ENCODE data around the gene MCF2.

MCF2 gene

DNA sequence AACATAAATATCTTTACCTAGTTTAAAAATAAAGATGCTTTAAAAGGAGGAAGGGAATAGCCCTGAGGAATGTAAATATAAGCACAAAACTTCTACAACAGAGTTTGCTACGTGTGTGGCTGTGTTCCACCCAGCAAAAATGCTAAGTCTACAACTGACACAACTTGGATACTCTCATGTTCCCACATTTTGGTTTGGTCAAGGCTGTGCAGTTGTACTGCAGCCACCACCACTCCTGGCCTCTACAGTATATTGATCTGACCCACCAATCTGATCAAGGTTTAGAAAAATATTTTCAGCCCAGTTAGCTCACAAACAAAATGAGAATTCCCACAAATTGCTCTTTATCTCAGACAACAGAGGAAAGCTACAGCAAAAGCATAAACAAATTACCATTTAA, 165.3 kb downstream of the MCF2 start:
- H3K4me3 ChIP-seq (ENCODE audit: low read depth, low read length, poor library complexity, severe bottlenecking) = no peak overlapping the region
- H3K79me2 ChIP-seq (ENCODE audit: insufficient read depth, low read length) = no peaks in the 10 kb centered on the region
- TF ChIP-seq, protein P1, sequence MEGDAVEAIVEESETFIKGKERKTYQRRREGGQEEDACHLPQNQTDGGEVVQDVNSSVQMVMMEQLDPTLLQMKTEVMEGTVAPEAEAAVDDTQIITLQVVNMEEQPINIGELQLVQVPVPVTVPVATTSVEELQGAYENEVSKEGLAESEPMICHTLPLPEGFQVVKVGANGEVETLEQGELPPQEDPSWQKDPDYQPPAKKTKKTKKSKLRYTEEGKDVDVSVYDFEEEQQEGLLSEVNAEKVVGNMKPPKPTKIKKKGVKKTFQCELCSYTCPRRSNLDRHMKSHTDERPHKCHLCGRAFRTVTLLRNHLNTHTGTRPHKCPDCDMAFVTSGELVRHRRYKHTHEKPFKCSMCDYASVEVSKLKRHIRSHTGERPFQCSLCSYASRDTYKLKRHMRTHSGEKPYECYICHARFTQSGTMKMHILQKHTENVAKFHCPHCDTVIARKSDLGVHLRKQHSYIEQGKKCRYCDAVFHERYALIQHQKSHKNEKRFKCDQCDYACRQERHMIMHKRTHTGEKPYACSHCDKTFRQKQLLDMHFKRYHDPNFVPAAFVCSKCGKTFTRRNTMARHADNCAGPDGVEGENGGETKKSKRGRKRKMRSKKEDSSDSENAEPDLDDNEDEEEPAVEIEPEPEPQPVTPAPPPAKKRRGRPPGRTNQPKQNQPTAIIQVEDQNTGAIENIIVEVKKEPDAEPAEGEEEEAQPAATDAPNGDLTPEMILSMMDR (IDR thresholded peaks at IDR 0.05; ENCODE audit: low read length) = no peak
- TF ChIP-seq EZH2 (IDR thresholded peaks at IDR 0.05; ENCODE audit: borderline replicate concordance, low read length) = no peak
- H3K9me3 ChIP-seq (ENCODE audit: low read length) = no peaks in the 10 kb centered on the region
- H3K36me3 ChIP-seq (ENCODE audit: insufficient read depth, low read length) = no peaks in the 10 kb centered on the region
- H4K20me1 ChIP-seq (ENCODE audit: insufficient read depth, low read length) = no peaks in the 10 kb centered on the region
- no peak overlapping the region for H3K9ac ChIP-seq (ENCODE audit: low read length)
- H2AFZ ChIP-seq (ENCODE audit: low read length) = no peak overlapping the region
- H3K9me2 ChIP-seq (ENCODE audit: low read depth, low read length) = no peaks in the 10 kb centered on the region
- H3K4me2 ChIP-seq (ENCODE audit: low read length) = no peak overlapping the region
- no peaks in the 10 kb centered on the region for H3K27me3 ChIP-seq (ENCODE audit: insufficient read depth, low read length)
- H3K4me1 ChIP-seq (ENCODE audit: insufficient read depth, low read length, severe bottlenecking) = no peaks in the 10 kb centered on the region
- no peak overlapping the region for H3K27ac ChIP-seq (ENCODE audit: low read depth, low read length, poor library complexity, severe bottlenecking)
- H3F3A ChIP-seq (ENCODE audit: insufficient read depth, low read length) = no peaks in the 10 kb centered on the region

DNA sequence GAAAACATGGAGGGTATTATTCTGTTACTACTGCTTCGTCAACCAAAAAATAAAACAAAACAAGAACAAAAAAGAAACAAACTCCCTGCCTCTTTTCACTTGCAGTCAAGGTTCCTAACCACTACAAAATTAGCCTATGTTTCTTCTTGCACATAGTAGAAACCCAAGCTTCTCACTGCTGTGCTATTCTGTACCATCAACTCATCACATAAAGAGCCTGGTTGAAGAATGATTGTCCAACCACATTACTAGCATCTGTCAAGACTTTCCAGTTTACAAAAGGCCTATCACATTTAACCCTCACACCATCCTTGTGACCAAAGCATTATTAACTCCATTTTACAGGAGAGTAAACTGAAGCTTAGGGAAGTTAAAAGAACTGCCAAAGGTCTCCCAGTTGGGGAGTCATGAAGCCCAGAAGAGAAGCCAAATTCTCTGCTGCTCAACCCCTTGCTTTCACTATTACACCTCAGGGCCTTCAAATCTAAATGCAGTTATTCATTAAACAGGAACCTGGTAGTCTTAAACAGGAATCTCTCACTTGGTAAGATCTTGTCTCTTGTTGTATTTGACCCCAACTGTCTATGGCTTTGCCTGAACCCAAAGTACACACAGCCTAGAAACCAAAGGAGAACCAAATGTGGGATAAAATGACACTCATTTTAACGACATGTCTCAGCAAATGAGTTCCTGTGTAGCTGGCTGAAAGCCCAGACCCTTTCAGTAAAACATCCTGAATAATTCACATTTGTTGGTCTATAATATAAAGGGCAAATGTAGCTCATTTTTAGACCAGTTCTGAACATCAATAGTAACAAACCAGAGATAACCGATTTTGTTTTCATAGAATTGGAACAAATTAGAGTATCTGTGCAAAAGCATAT, 168.8 kb downstream of the MCF2 start:
- H3K9ac ChIP-seq (ENCODE audit: low read length) = no peak overlapping the region
- no peaks in the 10 kb centered on the region for H4K20me1 ChIP-seq (ENCODE audit: insufficient read depth, low read length)
- H3K36me3 ChIP-seq (ENCODE audit: insufficient read depth, low read length) = no peaks in the 10 kb centered on the region
- no peaks in the 10 kb centered on the region for H3K27me3 ChIP-seq (ENCODE audit: insufficient read depth, low read length)
- H3F3A ChIP-seq (ENCODE audit: insufficient read depth, low read length) = no peaks in the 10 kb centered on the region
- H3K9me2 ChIP-seq (ENCODE audit: low read depth, low read length) = no peaks in the 10 kb centered on the region
- no peaks in the 10 kb centered on the region for H3K79me2 ChIP-seq (ENCODE audit: insufficient read depth, low read length)
- no peak for TF ChIP-seq EZH2 (IDR thresholded peaks at IDR 0.05; ENCODE audit: borderline replicate concordance, low read length)
- TF ChIP-seq, protein P1 (IDR thresholded peaks at IDR 0.05; ENCODE audit: low read length) = no peak
- no peaks in the 10 kb centered on the region for H3K4me1 ChIP-seq (ENCODE audit: insufficient read depth, low read length, severe bottlenecking)
- H2AFZ ChIP-seq (ENCODE audit: low read length) = no peak overlapping the region
- H3K4me2 ChIP-seq (ENCODE audit: low read length) = no peak overlapping the region
- no peaks in the 10 kb centered on the region for H3K9me3 ChIP-seq (ENCODE audit: low read length)
- no peak overlapping the region for H3K4me3 ChIP-seq (ENCODE audit: low read depth, low read length, poor library complexity, severe bottlenecking)
- no peak overlapping the region for H3K27ac ChIP-seq (ENCODE audit: low read depth, low read length, poor library complexity, severe bottlenecking)

DNA sequence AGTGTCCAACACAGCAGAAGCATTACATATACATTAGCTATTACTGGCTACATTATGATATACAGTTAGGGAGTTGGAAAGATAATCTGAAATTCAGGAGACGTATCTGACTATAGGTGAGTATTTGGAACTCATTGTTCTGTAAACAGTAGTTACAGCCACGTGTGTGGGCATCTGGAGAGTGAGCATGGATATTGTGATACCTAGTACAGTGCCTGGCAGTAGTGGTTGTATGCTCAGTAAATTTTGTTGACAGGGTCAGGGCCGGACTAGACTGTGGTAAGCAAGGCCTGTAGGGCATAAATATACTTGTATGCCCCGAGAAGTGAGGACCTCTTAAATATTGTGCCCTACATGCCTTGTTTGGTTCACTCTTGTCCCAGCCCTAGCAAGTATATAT, 174.5 kb downstream of the MCF2 start:
- Histone ChIP-seq H3K27me3 (ENCODE audit: insufficient read depth, low read length) (no peaks in the 10 kb centered on the region), H3K4me3 (ENCODE audit: low read depth, low read length, poor library complexity, severe bottlenecking) (no peak overlapping the region), H4K20me1 (ENCODE audit: insufficient read depth, low read length) (no peaks in the 10 kb centered on the region), H3K9me3 (ENCODE audit: low read length) (no peaks in the 10 kb centered on the region), H3K9ac (ENCODE audit: low read length) (no peak overlapping the region), H3K9me2 (ENCODE audit: low read depth, low read length) (no peaks in the 10 kb centered on the region), H3K4me2 (ENCODE audit: low read length) (no peak overlapping the region), H3K4me1 (ENCODE audit: insufficient read depth, low read length, severe bottlenecking) (no peaks in the 10 kb centered on the region), H3K79me2 (ENCODE audit: insufficient read depth, low read length) (no peaks in the 10 kb centered on the region), H3F3A (ENCODE audit: insufficient read depth, low read length) (no peaks in the 10 kb centered on the region), H2AFZ (ENCODE audit: low read length) (no peak overlapping the region), H3K36me3 (ENCODE audit: insufficient read depth, low read length) (no peaks in the 10 kb centered on the region), H3K27ac (ENCODE audit: low read depth, low read length, poor library complexity, severe bottlenecking) (no peak overlapping the region)
- TF ChIP-seq, protein P1 (IDR thresholded peaks at IDR 0.05; ENCODE audit: low read length) = no peak
- no peak for TF ChIP-seq EZH2 (IDR thresholded peaks at IDR 0.05; ENCODE audit: borderline replicate concordance, low read length)
